GM12865 (cell line): Measurements from ENCODE around the gene SLC6A17.
A peak's percentile ranks its signal among the peaks of the same experiment; 100 is the strongest.

ENCODE experiments used
- DNase-seq: peaks from one replicate; pipeline ENCODE4 v3.0.0; 2010; ENCODE audit warnings: low read depth
- H3K4me3 ChIP-seq: 2 replicates; pipeline ENCODE4 v1.5.1; 2011; ENCODE audit warnings: mild to moderate bottlenecking, low read depth, low read length, control low read depth
- TF ChIP-seq, protein P1 (sequence below): IDR thresholded peaks from 2 replicates; pipeline ENCODE4 v1.5.1; 2011; ENCODE audit warnings: low read length, control low read depth, low read depth, inconsistent platforms; ENCODE audit not compliant: insufficient read depth; ENCODE audit errors: missing control alignments

Gene SLC6A17

DNA sequence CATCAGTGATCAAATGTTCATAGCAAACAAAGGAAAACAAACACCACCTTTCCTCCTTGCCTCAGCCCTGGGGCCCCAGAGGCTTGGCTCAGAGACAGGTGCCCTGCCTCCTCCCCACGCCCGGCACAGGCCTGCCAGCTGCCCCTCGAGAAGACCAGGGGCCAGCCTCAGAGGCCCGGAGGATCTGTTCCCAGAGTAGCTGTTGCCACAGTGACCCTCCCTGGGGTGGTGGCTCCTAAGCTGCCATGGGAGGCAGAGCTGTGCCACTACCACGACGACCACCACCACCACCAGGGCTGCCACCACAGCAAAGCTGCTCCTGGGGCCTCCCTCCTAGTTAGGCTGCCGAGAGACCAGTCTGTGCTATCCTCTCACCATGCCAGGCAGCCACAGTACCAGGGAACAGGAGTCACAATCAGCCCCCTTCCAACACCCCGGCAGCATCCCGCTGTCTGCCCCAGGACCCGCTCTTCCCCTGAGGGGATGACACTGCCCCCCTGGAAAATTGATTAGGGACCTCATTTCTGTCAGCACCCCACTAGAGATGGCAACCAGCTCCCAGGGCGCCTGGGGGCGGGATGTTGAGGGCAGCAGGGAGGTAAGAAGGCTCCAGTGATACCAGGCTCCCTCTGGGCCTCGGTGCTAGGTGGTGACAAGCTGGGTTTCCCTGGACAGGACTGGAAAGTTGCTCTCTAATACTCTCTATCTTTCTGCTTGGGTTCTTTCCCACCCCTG, 90.3 kb downstream of the SLC6A17 start:
- no peak overlapping the region for H3K4me3 ChIP-seq
- DNase-seq = no peak
- TF ChIP-seq, protein P1, sequence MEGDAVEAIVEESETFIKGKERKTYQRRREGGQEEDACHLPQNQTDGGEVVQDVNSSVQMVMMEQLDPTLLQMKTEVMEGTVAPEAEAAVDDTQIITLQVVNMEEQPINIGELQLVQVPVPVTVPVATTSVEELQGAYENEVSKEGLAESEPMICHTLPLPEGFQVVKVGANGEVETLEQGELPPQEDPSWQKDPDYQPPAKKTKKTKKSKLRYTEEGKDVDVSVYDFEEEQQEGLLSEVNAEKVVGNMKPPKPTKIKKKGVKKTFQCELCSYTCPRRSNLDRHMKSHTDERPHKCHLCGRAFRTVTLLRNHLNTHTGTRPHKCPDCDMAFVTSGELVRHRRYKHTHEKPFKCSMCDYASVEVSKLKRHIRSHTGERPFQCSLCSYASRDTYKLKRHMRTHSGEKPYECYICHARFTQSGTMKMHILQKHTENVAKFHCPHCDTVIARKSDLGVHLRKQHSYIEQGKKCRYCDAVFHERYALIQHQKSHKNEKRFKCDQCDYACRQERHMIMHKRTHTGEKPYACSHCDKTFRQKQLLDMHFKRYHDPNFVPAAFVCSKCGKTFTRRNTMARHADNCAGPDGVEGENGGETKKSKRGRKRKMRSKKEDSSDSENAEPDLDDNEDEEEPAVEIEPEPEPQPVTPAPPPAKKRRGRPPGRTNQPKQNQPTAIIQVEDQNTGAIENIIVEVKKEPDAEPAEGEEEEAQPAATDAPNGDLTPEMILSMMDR = no peak

DNA sequence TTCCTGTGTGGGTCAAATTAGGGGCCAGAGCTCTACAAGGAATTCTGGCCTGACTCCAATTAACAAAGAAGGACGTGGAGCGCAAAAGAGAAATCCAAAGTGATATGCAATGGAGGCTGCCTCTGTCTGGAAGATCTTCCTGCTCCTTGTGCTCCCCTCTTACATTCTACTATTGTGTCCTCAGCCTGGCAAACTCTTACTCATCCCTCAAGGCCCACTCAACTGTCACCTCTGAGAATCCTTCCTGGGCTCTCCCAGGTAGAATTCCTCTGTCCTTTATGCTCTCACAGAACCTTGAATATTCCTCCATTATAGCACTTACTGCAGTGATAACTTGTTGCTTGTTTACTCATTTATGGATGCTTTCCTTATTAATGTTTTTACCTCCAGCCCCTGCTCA, 91.2 kb downstream of the SLC6A17 start:
- H3K4me3 ChIP-seq = no peak overlapping the region
- no peak for DNase-seq
- TF ChIP-seq, protein P1 = no peak

DNA sequence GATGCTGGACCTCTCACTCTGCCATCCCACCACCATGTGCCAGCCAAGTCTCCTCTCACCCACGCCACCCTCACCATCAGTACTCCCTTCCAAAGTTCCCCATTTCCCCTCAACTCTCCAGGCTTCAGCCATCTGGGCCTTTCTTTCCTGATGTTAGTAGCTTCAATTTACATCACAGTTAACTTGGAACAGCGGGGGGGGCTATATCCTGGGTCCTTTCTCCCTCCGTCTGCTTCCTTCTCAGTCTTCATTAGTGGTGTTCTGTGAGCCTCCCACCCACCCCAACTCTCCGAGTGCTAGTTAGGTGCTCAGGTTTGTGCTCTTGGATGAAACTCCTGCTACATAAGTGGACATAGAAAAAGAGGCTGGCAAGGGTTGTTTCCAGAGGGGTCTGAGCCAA, 91.8 kb downstream of the SLC6A17 start:
- TF ChIP-seq, protein P1 = no peak
- DNase-seq = no peak
- H3K4me3 ChIP-seq = no peak overlapping the region

DNA sequence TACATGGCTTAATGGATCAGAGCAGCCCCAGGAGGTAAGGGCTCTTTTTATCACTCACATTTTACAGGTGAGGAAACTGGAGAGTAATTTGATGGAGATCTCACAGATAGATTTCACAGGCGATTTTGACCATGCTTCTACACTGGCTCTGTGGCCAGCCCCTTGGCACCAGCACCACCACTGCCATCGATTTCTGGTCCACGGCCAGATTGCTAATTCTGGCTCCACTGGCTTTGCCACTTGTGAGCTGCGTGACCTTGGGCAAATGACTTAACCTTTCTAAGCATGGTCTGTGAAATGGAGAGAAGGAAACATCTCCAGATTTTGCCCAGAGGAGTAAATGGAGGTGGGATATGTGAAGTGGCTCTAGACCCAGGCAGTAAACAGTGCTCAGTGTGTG, 92.4 kb downstream of the SLC6A17 start:
- no peak for DNase-seq
- no peak overlapping the region for H3K4me3 ChIP-seq
- TF ChIP-seq, protein P1 = no peak

DNA sequence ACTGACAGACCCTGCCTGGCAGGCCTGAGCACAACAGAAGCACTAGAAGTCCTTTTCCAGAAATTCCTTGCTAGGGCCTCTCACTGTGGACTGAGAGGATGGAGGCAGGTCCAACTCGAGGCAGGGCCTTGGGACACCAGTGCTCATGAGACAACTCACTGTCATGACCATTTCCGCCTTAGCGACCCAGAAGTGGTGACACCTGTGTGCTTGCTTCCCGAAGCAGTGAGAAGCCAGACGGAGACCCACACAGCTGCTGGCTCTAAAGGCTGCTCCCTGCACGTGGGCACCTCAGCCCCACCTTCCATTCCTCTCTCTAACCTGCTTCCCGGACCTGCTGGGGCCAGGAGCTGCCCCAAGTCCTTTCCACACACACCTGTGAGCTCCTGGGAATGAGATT, 92.9 kb downstream of the SLC6A17 start:
- H3K4me3 ChIP-seq = no peak overlapping the region
- TF ChIP-seq, protein P1 = no peak
- DNase-seq = peak; percentile 27

DNA sequence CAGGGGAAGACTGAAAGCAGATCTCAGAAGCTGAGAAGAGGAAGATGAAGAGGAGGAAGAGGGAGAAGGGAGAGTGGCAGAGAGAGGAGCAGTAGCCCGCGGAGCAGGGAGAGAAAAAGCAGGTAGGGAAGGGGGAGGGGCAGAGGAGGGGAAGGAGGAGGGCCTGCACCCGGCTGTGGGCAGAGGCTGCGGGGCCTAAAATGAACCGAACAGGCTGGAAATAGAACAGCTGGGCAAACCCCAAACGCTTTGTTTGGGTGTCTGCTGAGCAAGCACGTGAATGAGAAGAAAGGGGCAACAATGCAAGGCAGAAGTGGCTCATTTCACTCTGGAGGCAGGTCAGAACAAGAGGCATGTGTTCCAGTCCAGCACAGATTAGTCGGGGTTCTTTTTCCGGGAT, 93.3 kb downstream of the SLC6A17 start:
- TF ChIP-seq, protein P1 = no peak
- no peak overlapping the region for H3K4me3 ChIP-seq
- DNase-seq = peak; percentile 69
